HG02798 (cell line): Measurements from ENCODE around the gene ITLN1.
"Not testable (repeated sequence)": the region's sequence is repeated elsewhere in the genome, so short reads cannot be mapped to it uniquely, and the experiment has no call there.

ENCODE experiments used
- ATAC-seq: cut with Tn5 transposase; IDR thresholded peaks from one replicate; pipeline ENCODE4 v1.9.1; 2021; ENCODE audit warnings: mild to moderate bottlenecking; ENCODE audit not compliant: unreplicated experiment, poor library complexity

ITLN1 gene

GRCh38 chr1:160885042-160885441 is at the start of gene ITLN1:
Gene ITLN1 (minus strand): TSS chr1:160885180. CDS start chr1:160884877, 303 bp downstream.
- no peak for ATAC-seq

- ATAC-seq = not testable (repeated sequence)
Observed at GRCh38 chr1:160933305-160933704, 48.3 kb upstream of the ITLN1 start.

GRCh38 chr1:160925652-160926244 is 40.8 kb upstream of the ITLN1 start:
- no peak for ATAC-seq

GRCh38 chr1:160924791-160925651 is 40.0 kb upstream of the ITLN1 start:
- ATAC-seq = no peak

GRCh38 chr1:160916666-160917065 is 31.7 kb upstream of the ITLN1 start:
- no peak for ATAC-seq

GRCh38 chr1:160913229-160913628 is 28.2 kb upstream of the ITLN1 start:
- not testable (repeated sequence) for ATAC-seq

GRCh38 chr1:160911925-160912324 is 26.9 kb upstream of the ITLN1 start:
- ATAC-seq = no peak

- ATAC-seq = no peak
Observed at GRCh38 chr1:160911441-160911840, 26.5 kb upstream of the ITLN1 start.

GRCh38 chr1:160910170-160910750 is 25.3 kb upstream of the ITLN1 start:
- no peak for ATAC-seq

- ATAC-seq = no peak
Observed at GRCh38 chr1:160907976-160908375, 23.0 kb upstream of the ITLN1 start.

GRCh38 chr1:160905617-160905989 is 20.6 kb upstream of the ITLN1 start:
- ATAC-seq = no peak

- ATAC-seq = no peak
Observed at GRCh38 chr1:160904783-160905616, 20.0 kb upstream of the ITLN1 start.

GRCh38 chr1:160902251-160902650 is 17.3 kb upstream of the ITLN1 start:
- ATAC-seq = not testable (repeated sequence)

GRCh38 chr1:160901768-160902167 is 16.8 kb upstream of the ITLN1 start:
- ATAC-seq = no peak

GRCh38 chr1:160900683-160901082 is 15.7 kb upstream of the ITLN1 start:
- not testable (repeated sequence) for ATAC-seq

GRCh38 chr1:160894368-160895135 is 9.6 kb upstream of the ITLN1 start:
- not testable (repeated sequence) for ATAC-seq

GRCh38 chr1:160891474-160891873 is 6.5 kb upstream of the ITLN1 start:
- ATAC-seq = no peak

GRCh38 chr1:160888926-160889325 is 3.9 kb upstream of the ITLN1 start:
- no peak for ATAC-seq

GRCh38 chr1:160887071-160887470 is 2.1 kb upstream of the ITLN1 start:
- no peak for ATAC-seq

GRCh38 chr1:160884579-160884978 is 401 bp downstream of the ITLN1 start:
- ATAC-seq = no peak
